GM23338 (cell line): ENCODE data around the gene ARHGDIA. TPM values are rescaled to one million over a fixed set of nuclear protein-coding genes. Genes with fewer than 3 reads are reported as not detected.

Experiments
- ATAC-seq: fragments of 200-7000 bp; cut with Tn5 transposase; 3 replicates; pipeline ENCODE4 v1.9.1; 2020
- DNase-seq: peaks from one replicate; pipeline ENCODE4 v3.0.0-alpha.2; 2015; ENCODE audit warnings: low spot score
- H2AFZ ChIP-seq: fragments of 200-600 bp; sonication (generic); 2 replicates; pipeline ENCODE4 v1.8.0; 2016; ENCODE audit warnings: antibody characterized with exemption, mild to moderate bottlenecking, moderate library complexity
- H3F3A ChIP-seq: fragments of 200-600 bp; sonication (generic); replicated peaks from 2 replicates; pipeline ENCODE4 v1.8.0; 2017; ENCODE audit warnings: antibody characterized with exemption, mixed run types, low read depth
- H3K27ac ChIP-seq: fragments of 200-600 bp; sonication (generic); 2 replicates; pipeline ENCODE4 v1.6.1; 2016; ENCODE audit warnings: low read depth
- H3K27me3 ChIP-seq: fragments of 200-600 bp; sonication (generic); 2 replicates; pipeline ENCODE4 v1.8.0; 2016; ENCODE audit warnings: mild to moderate bottlenecking, mixed run types, moderate library complexity; ENCODE audit not compliant: insufficient read depth
- H3K36me3 ChIP-seq: fragments of 200-600 bp; sonication (generic); 2 replicates; pipeline ENCODE4 v1.8.0; 2016; ENCODE audit warnings: mild to moderate bottlenecking; ENCODE audit not compliant: insufficient read depth
- H3K4me1 ChIP-seq: fragments of 200-600 bp; sonication (generic); 2 replicates; pipeline ENCODE4 v1.8.0; 2016; ENCODE audit warnings: mild to moderate bottlenecking, moderate library complexity; ENCODE audit not compliant: insufficient read depth
- H3K4me2 ChIP-seq: fragments of 200-600 bp; sonication (generic); 2 replicates; pipeline ENCODE4 v1.7.1; 2017; ENCODE audit warnings: mixed run types
- H3K4me3 ChIP-seq: fragments of 200-600 bp; sonication (generic); 2 replicates; pipeline ENCODE4 v1.6.1; 2016; ENCODE audit warnings: mixed run types
- H3K79me2 ChIP-seq: fragments of 200-600 bp; sonication (generic); replicated peaks from 2 replicates; pipeline ENCODE4 v1.8.0; 2017; ENCODE audit warnings: mild to moderate bottlenecking; ENCODE audit not compliant: insufficient read depth
- H3K9me2 ChIP-seq: fragments of 200-600 bp; sonication (generic); 2 replicates; pipeline ENCODE4 v1.8.0; 2017; ENCODE audit not compliant: insufficient read depth
- H4K20me1 ChIP-seq: fragments of 200-600 bp; sonication (generic); replicated peaks from 2 replicates; pipeline ENCODE4 v1.8.0; 2017; ENCODE audit warnings: mild to moderate bottlenecking; ENCODE audit not compliant: insufficient read depth
- H3K27ac Mint-ChIP-seq: 2 replicates; pipeline ENCODE4 v1.8.0; 2020; ENCODE audit warnings: inconsistent platforms, mild to moderate bottlenecking, moderate library complexity, mixed read lengths
- H3K27me3 Mint-ChIP-seq: 3 replicates; pipeline ENCODE4 v1.8.0; 2022; ENCODE audit warnings: low read depth, mild to moderate bottlenecking, moderate library complexity, mixed read lengths, inconsistent platforms; ENCODE audit not compliant: insufficient read depth, poor library complexity
- H3K36me3 Mint-ChIP-seq: 3 replicates; pipeline ENCODE4 v1.8.0; 2021; ENCODE audit warnings: low read depth, mild to moderate bottlenecking, inconsistent platforms, moderate library complexity, mixed read lengths
- H3K4me1 Mint-ChIP-seq: 3 replicates; pipeline ENCODE4 v1.8.0; 2020; ENCODE audit warnings: mild to moderate bottlenecking, inconsistent platforms, mixed read lengths
- H3K4me3 Mint-ChIP-seq: 3 replicates; pipeline ENCODE4 v1.8.0; 2021; ENCODE audit warnings: moderate library complexity, mild to moderate bottlenecking, inconsistent platforms, mixed read lengths
- H3K9me3 Mint-ChIP-seq: 3 replicates; pipeline ENCODE4 v1.8.0; 2020; ENCODE audit warnings: moderate library complexity, mild to moderate bottlenecking, inconsistent platforms, mixed read lengths
- CREB1 ChIP-seq: fragments of 250-450 bp; sonication (Bioruptor Pico); IDR thresholded peaks from 2 replicates; pipeline ENCODE4 v1.5.0; 2020; ENCODE audit warnings: low read depth, mild to moderate bottlenecking, moderate library complexity
- ETS1 ChIP-seq: IDR thresholded peaks from 2 replicates; pipeline ENCODE4 v1.6.1; 2016; ENCODE audit warnings: antibody characterized with exemption
- POLR2AphosphoS5 ChIP-seq: IDR thresholded peaks from 2 replicates; pipeline ENCODE4 v1.6.1; 2016; ENCODE audit warnings: antibody characterized with exemption, low read depth
- STAT1 ChIP-seq: IDR thresholded peaks from one replicate; pipeline ENCODE4 v1.6.1; 2016; ENCODE audit warnings: antibody characterized with exemption; ENCODE audit not compliant: unreplicated experiment
- ZNF462 ChIP-seq: fragments of 250-450 bp; sonication (Bioruptor Pico); IDR thresholded peaks from 2 replicates; pipeline ENCODE4 v1.5.0; 2020; ENCODE audit warnings: mild to moderate bottlenecking, moderate library complexity
- polyA plus RNA-seq: library from polyadenylated mRNA; unstranded; fragments of >200 nt; fragmentation: Nextera tagmentation; extraction: Ambion mirVana; gene quantifications from 2 replicates; pipeline ENCODE4 v1.2.1, GENCODE V29; 2016
- total RNA-seq: library from RNA; depleted of rRNA; stranded (reverse); fragments of >200 nt; shearing (Covaris generic); gene quantifications from 2 replicates; pipeline ENCODE4 v1.2.3, GENCODE V29; 2014

ARHGDIA gene
- total and polyA plus RNA-seq, 2 experiments from 2014 or later = 125 to 140 TPM

GRCh38 chr17:81833921-81834830, 37.0 kb downstream of the ARHGDIA start:
- H3K27ac ChIP-seq = peak overlapping the region; percentile 87; the same call in 1 of the 2 replicates

More at GRCh38 chr17:81833921-81834830, 37.0 kb downstream of the ARHGDIA start:
- Mint-ChIP-seq H3K36me3 (peaks cover 3% of the 10 kb centered on the region; the same call in 1 of the 3 replicates), H3K9me3 (no peaks in the 10 kb centered on the region), H3K27me3 (peaks cover 9% of the 10 kb centered on the region), H3K4me3 (peak overlapping the region; percentile 93), H3K27ac (peak overlapping the region; percentile 94), H3K4me1 (peaks cover 15% of the 10 kb centered on the region)
- Histone ChIP-seq H3F3A (peaks cover 21% of the 10 kb centered on the region; the same call in 1 of the 2 replicates), H2AFZ (peak overlapping the region; percentile 78; the same call in 1 of the 2 replicates), H3K36me3 (no peaks in the 10 kb centered on the region), H3K79me2 (peaks cover 9% of the 10 kb centered on the region), H3K27me3 (no peaks in the 10 kb centered on the region), H3K9me2 (no peaks in the 10 kb centered on the region), H3K4me1 (peaks cover 11% of the 10 kb centered on the region), H3K4me2 (peak overlapping the region; percentile 93), H3K4me3 (peak overlapping the region; percentile 93), H4K20me1 (no peaks in the 10 kb centered on the region; the same call in 1 of the 2 replicates)
- DNase-seq (no peak), ATAC-seq (no peak)
- TF ChIP-seq STAT1 (no peak), ETS1 (no peak), POLR2AphosphoS5 (peak; percentile 13; the same call in 1 of the 2 replicates), ZNF462 (no peak), CREB1 (CRISPR knock-in tag) (no peak)
